Uterus (tissue), 2 donors: ENCODE data around the gene PTBP3.

Source experiments
- CTCF ChIP-seq, 4 experiments: fragments of 200-600 bp in 2 of 4; fragments of 450-650 bp in 2 of 4; sonication (generic) in 2 of 4; IDR thresholded peaks; one replicate each; pipeline ENCODE4 v1.5.1; 2016 to 2019; ENCODE audit warnings: antibody characterized with exemption in 4 of 4, mild to moderate bottlenecking in 2 of 4, moderate library complexity in 1 of 4
- POLR2A ChIP-seq, 2 donors: fragments of 450-650 bp; IDR thresholded peaks; one replicate each; pipeline ENCODE4 v1.6.1; 2016; ENCODE audit warnings: antibody characterized with exemption in 2 of 2, mild to moderate bottlenecking in 1 of 2, moderate library complexity in 1 of 2

- TF ChIP-seq CTCF (IDR thresholded peaks at IDR 0.05) (no peak), POLR2A (IDR thresholded peaks at IDR 0.05) (no peak)
Observed at GRCh38 chr9:112377087-112377486, 43.7 kb upstream of the PTBP3 start.
